Ascending aorta (tissue), 2 donors: ENCODE results near the gene HMCN2. TPM values are rescaled to one million over a fixed set of nuclear protein-coding genes. Genes with fewer than 3 reads are reported as not detected.

Experiments used
- DNase-seq, 2 donors: peaks; one replicate each; pipeline ENCODE4 v3.0.0-alpha.2; 2019; ENCODE audit warnings: low spot score in 2 of 2
- H3K27ac ChIP-seq, 2 donors: fragments of 200-600 bp; sonication (generic); one replicate each; pipeline ENCODE4 v1.5.1; 2016 to 2017; ENCODE audit warnings: mild to moderate bottlenecking in 1 of 2
- H3K27me3 ChIP-seq: fragments of 200-600 bp; sonication (generic); one replicate; pipeline ENCODE4 v1.5.1; 2017
- H3K36me3 ChIP-seq, 2 donors: fragments of 200-600 bp; sonication (generic); one replicate each; pipeline ENCODE4 v1.5.1; 2016
- H3K4me1 ChIP-seq, 2 donors: fragments of 200-600 bp; sonication (generic); one replicate each; pipeline ENCODE4 v1.5.1; 2016 to 2017; ENCODE audit warnings: mild to moderate bottlenecking in 1 of 2
- H3K4me3 ChIP-seq, 2 donors: fragments of 200-600 bp; sonication (generic); one replicate each; pipeline ENCODE4 v1.5.1; 2016 to 2017; ENCODE audit warnings: mild to moderate bottlenecking in 1 of 2
- H3K9me3 ChIP-seq, 2 donors: fragments of 200-600 bp; sonication (generic); one replicate each; pipeline ENCODE4 v1.5.1; 2016
- CTCF ChIP-seq, 3 experiments: fragments of 200-600 bp in 2 of 3; fragments of 450-650 bp in 1 of 3; sonication (generic) in 2 of 3; IDR thresholded peaks; one replicate each; pipeline ENCODE4 v1.5.1; 2016 to 2019; ENCODE audit warnings: antibody characterized with exemption in 3 of 3, mild to moderate bottlenecking in 1 of 3, moderate library complexity in 1 of 3
- intact Hi-C: fragments of 100-400 bp; cut with DNase I; formaldehyde crosslinking; loops from one replicate; pipeline ENCODE4 v1.15.1; 2023
- total RNA-seq: library from RNA; depleted of rRNA; stranded (reverse); fragments of >200 nt; gene quantifications from one replicate; pipeline ENCODE4 v1.1.0, GENCODE V29; 2016

Gene HMCN2
- total RNA-seq, 1 donor from 2014 or later, result 7.5 TPM

GRCh38 chr9:130426883-130427282 is 161.3 kb downstream of the HMCN2 start:
- Histone ChIP-seq H3K4me3 (no peak overlapping the region), H3K4me1 (peaks cover 0 to 3% of the 10 kb centered on the region in 2 donors), H3K27ac (no peak overlapping the region), H3K27me3 (no peaks in the 10 kb centered on the region), H3K36me3 (no peaks in the 10 kb centered on the region), H3K9me3 (no peaks in the 10 kb centered on the region)
- intact Hi-C loops, result no loop called here
- DNase-seq, result no peak
- TF ChIP-seq CTCF (IDR thresholded peaks at IDR 0.05), result no peak

- H3K4me1 ChIP-seq, result peaks cover 0 to 3% of the 10 kb centered on the region in 2 donors
- no peak overlapping the region for H3K27ac ChIP-seq
- H3K36me3 ChIP-seq, result no peaks in the 10 kb centered on the region
- intact Hi-C loops, result no loop called here
- TF ChIP-seq CTCF (IDR thresholded peaks at IDR 0.05), result no peak
- H3K4me3 ChIP-seq, result no peak overlapping the region
- no peaks in the 10 kb centered on the region for H3K9me3 ChIP-seq
- DNase-seq, result no peak
- no peaks in the 10 kb centered on the region for H3K27me3 ChIP-seq
These were observed 161.8 kb downstream of the HMCN2 start for GRCh38 chr9:130427326-130427725.

GRCh38 chr9:130428086-130428665 is 162.6 kb downstream of the HMCN2 start:
- H3K27me3 ChIP-seq, result no peaks in the 10 kb centered on the region
- H3K9me3 ChIP-seq, result no peaks in the 10 kb centered on the region
- H3K27ac ChIP-seq, result no peak overlapping the region
- no peak overlapping the region for H3K4me3 ChIP-seq
- no peaks in the 10 kb centered on the region for H3K36me3 ChIP-seq
- DNase-seq, result no peak
- intact Hi-C loops, result no loop called here
- TF ChIP-seq CTCF (IDR thresholded peaks at IDR 0.05), result no peak
- peaks cover 0 to 5% of the 10 kb centered on the region in 2 donors for H3K4me1 ChIP-seq

- no peak for DNase-seq
- Histone ChIP-seq H3K4me3 (no peak overlapping the region), H3K36me3 (no peaks in the 10 kb centered on the region), H3K9me3 (no peaks in the 10 kb centered on the region), H3K4me1 (peaks cover 3 to 10% of the 10 kb centered on the region in 2 donors), H3K27ac (no peak overlapping the region), H3K27me3 (peaks cover 9% of the 10 kb centered on the region)
- intact Hi-C loops, result no loop called here
- TF ChIP-seq CTCF (IDR thresholded peaks at IDR 0.05), result no peak
These were observed 163.8 kb downstream of the HMCN2 start for GRCh38 chr9:130429381-130429780.

- Histone ChIP-seq H3K36me3 (no peaks in the 10 kb centered on the region), H3K4me1 (peaks cover 3 to 10% of the 10 kb centered on the region in 2 donors), H3K27me3 (peaks cover 9% of the 10 kb centered on the region), H3K4me3 (no peak overlapping the region), H3K27ac (no peak overlapping the region), H3K9me3 (no peaks in the 10 kb centered on the region)
- intact Hi-C loops, result no loop called here
- DNase-seq, result no peak
- TF ChIP-seq CTCF (IDR thresholded peaks at IDR 0.05), result no peak
These were observed 164.3 kb downstream of the HMCN2 start for GRCh38 chr9:130429831-130430230.

GRCh38 chr9:130430232-130430631 is 164.7 kb downstream of the HMCN2 start:
- no peaks in the 10 kb centered on the region for H3K9me3 ChIP-seq
- intact Hi-C loops, result no loop called here
- no peaks in the 10 kb centered on the region for H3K36me3 ChIP-seq
- TF ChIP-seq CTCF (IDR thresholded peaks at IDR 0.05), result no peak
- H3K27me3 ChIP-seq, result peaks cover 9% of the 10 kb centered on the region
- H3K4me3 ChIP-seq, result no peak overlapping the region
- peaks cover 3 to 10% of the 10 kb centered on the region in 2 donors for H3K4me1 ChIP-seq
- no peak overlapping the region for H3K27ac ChIP-seq
- no peak for DNase-seq
